HG02763 (cell line): ENCODE data around the gene IL1RAPL1.
"Not testable (repeated sequence)": the region's sequence is repeated elsewhere in the genome, so short reads cannot be mapped to it uniquely, and the experiment has no call there.

Source experiments
- ATAC-seq: cut with Tn5 transposase; IDR thresholded peaks from one replicate; pipeline ENCODE4 v1.9.1; 2021; ENCODE audit warnings: mild to moderate bottlenecking, moderate library complexity; ENCODE audit not compliant: unreplicated experiment

IL1RAPL1 gene

DNA sequence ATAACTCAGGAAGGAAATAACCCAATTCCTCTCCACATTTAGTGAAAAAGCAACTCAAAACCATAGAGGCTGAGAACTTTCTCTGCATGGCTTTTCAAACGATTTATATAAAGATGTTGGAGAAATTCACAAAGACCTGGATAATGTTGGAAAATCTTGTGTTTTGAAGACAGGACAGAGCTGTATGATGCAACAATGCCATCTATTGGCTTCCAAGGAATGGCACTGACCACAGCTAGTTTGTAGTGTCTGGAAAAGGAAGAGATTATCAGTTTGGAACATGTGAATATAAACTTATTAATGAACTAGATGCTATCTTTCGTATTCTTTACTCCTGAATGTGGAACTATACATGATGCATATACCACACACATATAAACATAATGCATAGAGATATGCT lies 503.6 kb downstream of the IL1RAPL1 start:
- ATAC-seq = no peak

DNA sequence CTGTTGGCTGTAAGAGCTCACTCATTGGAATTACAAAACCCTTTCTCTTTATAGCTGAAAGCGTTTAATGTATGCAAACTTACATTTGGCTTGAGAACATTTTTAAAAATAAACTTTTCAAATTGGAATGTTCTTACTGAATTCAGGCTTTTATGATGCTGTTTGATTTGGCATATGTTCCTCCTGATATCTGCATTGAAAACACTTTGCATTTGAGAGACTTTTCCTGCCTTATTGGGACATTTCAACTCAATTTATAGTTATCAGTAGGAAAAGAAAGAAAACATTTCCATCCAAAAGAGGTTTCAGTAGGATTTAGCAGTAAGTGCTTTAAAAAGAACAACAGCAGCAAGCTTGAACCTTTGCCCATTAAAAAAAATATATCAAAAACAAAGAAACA lies 520.0 kb downstream of the IL1RAPL1 start:
- no peak for ATAC-seq

- no peak for ATAC-seq
These were observed 522.8 kb downstream of the IL1RAPL1 start for GRCh38 chrX:29110041-29110440.

GRCh38 chrX:29113221-29113620 lies 526.0 kb downstream of the IL1RAPL1 start:
- ATAC-seq = no peak

DNA sequence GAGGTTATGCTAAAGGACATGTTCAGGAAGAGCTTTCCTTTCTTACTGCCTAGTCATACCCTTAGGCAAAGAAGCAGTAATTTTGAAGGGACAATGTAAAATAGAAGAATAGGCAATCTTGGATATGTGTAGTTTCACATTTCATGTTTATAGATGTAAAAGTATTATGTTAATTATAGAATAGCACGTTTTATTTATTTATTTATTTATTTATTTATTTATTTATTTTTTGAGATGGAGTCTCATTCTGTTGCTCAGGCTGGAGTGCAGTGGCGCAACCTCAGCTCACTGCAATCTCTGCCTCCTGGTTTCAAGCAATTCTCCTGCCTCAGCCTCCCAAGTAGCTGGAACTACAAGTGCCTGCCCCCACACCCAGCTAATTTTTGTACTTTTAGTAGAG lies 535.6 kb downstream of the IL1RAPL1 start:
- ATAC-seq = not testable (repeated sequence)

DNA sequence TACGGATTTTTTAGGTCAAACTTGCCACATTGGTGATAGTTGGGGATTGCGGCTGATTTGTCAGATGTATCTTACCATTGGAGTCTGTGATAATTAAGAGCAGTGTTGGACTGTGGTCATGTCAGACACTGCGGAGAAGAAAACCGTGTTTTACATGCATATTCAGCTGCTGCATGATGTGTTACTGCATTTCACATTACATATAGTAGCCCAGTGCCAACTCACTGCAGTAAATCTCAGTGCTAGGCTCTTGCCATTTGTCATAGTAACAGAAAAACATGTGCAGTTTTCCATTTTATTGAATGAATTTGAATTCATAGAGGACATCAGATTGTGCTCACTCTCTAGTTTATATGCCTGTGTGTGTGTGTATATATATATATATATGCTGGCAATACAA lies 543.7 kb downstream of the IL1RAPL1 start:
- ATAC-seq = no peak

- no peak for ATAC-seq
These were observed 549.7 kb downstream of the IL1RAPL1 start for GRCh38 chrX:29136904-29137303.

GRCh38 chrX:29138003-29138402 lies 550.8 kb downstream of the IL1RAPL1 start:
- no peak for ATAC-seq

- ATAC-seq = no peak
These were observed 556.1 kb downstream of the IL1RAPL1 start for GRCh38 chrX:29143356-29143755.

GRCh38 chrX:29143756-29144155 lies 556.5 kb downstream of the IL1RAPL1 start:
- ATAC-seq = no peak

DNA sequence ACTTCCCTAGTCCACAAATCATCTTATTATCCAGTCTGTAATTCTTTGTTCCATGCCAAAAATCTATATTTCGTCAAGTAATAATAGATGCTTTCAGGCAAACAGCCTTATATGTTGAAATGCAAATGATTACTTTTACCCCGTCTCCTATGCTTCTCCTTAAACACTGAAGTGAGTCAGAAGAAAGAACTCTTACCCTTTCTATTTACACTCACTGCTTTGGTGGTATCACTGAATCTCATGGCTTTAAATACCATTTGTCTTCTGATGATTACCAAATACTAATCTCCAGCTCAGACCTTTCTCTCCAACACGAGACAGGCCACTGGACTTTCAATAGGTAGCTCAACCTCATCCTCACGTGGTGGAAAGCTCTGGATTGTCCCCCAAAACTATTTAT lies 558.1 kb downstream of the IL1RAPL1 start:
- no peak for ATAC-seq

DNA sequence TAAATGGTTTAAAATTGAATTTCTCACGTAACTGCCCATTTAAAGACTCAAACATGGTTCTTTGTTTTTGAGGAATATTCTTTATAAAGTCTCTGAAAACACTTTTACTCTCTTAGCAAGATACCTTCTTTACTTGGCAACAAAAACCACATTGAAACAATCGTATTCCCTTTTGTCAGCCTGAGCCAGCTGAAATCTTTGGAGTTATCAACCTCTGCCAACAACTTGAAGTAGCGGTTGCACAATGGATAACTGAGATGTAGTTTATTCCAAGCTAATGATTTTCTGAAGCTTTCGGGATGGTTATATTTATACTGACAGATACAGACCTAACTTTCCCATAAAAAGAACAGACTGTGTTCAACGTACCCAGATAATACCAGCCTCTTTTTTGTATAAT lies 561.3 kb downstream of the IL1RAPL1 start:
- no peak for ATAC-seq

GRCh38 chrX:29155286-29155685 lies 568.0 kb downstream of the IL1RAPL1 start:
- ATAC-seq = no peak

GRCh38 chrX:29172880-29173279 lies 585.6 kb downstream of the IL1RAPL1 start:
- ATAC-seq = no peak

- ATAC-seq = no peak
These were observed 600.0 kb downstream of the IL1RAPL1 start for GRCh38 chrX:29187264-29187663.

- ATAC-seq = no peak
These were observed 609.3 kb downstream of the IL1RAPL1 start for GRCh38 chrX:29196501-29196900.

DNA sequence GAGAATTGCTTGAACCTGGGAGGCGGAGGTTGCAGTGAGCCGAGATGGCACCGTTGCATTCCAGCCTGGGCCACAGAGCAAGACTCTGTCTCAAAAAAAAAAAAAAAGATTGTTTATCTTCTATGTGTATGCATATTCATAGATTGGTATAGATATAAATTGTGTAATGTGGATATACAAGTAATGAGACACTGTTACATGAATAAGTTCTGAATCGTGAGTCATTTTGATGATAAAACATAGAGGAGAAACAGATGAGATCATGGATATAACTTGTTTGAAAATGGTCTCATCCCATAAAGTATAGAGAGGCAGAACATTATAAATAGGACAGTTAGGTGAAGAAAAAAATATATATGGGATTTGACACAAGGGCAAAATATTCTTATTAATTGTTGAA lies 628.0 kb downstream of the IL1RAPL1 start:
- no peak for ATAC-seq

DNA sequence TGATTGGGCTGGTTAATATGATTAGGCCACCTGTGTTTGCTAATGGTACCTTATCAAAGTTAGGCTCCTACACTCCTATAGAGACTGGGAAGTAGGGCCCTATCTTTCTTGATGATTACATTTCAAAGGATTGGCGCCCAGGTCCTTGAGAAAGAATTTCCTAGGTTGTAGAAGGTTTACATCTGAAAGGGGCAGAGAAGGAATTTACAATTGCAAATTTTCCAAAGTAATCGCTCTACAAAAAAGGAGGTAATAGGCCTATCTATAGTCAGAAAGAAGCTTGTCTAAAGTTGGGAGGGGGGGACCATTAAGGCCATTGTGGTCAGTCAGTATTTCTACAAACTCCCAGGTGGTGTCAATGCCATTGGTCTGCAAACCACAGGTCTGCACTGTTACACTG lies 638.4 kb downstream of the IL1RAPL1 start:
- no peak for ATAC-seq

DNA sequence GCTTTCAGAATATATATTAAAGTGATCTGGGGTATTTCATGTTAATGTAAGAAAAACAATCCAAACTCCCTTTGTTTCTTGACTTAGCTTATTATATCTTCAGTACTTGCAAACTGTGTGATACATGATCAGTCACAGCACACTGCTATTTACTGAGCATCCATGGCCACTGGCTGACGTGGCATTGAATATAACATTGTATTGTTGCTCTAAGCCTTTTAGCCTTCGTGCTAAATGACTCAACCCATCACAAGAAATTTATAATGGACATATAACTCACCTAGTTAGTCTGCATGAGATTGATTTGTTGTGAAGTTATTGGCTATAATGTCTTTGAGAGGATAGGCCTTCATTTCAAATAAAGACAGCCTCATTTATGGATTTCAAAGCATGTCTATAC lies 642.6 kb downstream of the IL1RAPL1 start:
- ATAC-seq = no peak

GRCh38 chrX:29231800-29232199 lies 644.6 kb downstream of the IL1RAPL1 start:
- ATAC-seq = no peak

DNA sequence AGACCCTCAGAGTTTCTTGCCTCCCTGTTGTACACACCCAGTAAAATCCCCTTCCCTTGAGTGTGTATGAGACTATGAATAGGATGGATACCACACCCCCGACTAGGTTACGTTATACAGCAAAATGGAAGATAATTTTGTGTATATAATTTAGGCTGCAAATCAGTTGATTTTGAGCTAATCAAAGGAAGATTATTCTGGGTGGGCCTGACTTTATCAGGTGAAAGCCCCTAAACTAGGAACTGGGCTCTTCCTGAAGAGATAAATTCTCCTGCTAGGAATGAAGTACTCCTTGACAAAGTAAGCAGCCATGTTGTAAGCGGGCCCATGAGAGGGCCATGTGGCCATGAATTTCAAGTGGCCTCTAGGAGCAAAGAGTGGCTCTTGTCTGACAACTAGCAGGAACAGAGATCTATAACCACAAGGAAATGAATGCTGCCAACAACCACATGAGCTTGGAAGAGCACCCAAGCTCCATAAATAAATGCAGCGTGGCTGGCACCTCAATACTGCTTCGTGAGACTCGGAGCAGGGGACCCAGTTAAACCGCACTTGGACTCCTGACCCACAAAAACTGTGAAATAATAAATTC lies 646.4 kb downstream of the IL1RAPL1 start:
- ATAC-seq = no peak

DNA sequence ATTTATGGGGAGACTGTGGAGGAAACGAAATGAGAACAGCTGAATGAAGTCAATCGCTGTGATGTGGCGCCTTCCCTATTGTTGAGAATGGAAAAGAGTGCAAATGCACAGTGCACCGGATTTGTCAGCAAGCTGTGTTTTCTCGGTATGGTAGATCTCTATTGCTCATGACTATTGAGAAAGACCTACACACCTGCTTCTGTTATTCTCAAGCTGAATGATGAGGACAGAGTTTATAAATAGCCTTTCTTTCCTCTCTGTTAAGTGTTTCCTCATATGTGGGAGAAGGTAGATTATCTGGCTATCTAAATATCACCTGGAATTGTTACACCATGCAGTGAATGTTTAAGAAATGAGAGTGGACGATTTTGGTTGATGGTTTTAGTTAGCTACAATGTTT lies 650.7 kb downstream of the IL1RAPL1 start:
- ATAC-seq = no peak

GRCh38 chrX:29241809-29242208 lies 654.6 kb downstream of the IL1RAPL1 start:
- ATAC-seq = no peak
